ENCODE results near the gene ATP5F1A.
A peak's percentile ranks its signal among the peaks of the same experiment; 100 is the strongest.
"Not testable (repeated sequence)": the region's sequence is repeated elsewhere in the genome, so short reads cannot be mapped to it uniquely, and the experiment has no call there.

ATP5F1A gene

GRCh38 chr18:46097801-46098615 lies at the start of gene ATP5F1A:
Gene ATP5F1A (minus strand): TSS chr18:46098296. CDS start chr18:46098231, 65 bp downstream.
- peak; percentile 61 to 78 for DNase-seq (ENCODE audit: low read depth in 2 of 2)

DNA sequence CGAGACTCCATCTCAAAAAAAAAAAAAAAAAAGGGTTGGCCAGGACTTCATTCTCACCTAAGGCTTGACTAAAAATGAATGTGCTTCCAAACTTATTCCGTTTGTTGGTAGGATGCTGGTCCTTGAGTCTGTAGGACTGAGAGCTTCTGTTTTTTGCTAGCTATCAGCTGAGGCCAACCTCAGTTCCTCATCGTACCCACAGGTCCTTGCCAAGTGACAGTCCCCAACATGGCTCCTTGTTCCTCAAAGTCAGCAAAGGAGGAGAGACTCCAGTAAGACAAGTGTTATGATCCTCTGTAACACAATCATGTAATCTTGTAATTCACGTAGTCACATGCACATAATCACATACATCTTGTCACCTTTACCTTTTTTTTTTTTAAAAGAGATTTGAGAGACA lies 43.1 kb upstream of the ATP5F1A start:
- no peak for DNase-seq (ENCODE audit: low read depth in 2 of 2)

DNA sequence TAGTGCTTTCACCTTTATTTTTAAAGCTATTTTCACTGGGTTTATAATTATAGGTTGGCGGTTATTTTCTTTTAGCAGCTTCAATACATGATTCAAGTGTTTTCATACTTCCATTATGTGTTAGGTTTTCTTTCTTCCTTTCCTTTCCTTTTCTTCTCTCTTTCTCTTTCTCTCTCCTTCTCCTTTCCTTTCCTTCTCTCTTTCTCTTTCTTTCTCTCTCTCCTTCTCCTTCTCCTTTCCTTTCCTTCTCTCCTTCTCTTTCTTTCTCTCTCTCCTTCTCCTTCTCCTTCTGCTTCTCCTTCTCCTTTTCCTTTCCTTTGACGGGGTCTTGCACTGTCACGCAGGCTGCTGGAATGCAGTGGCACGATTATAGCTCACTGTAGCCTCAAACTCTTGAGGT lies 42.1 kb upstream of the ATP5F1A start:
- no peak for DNase-seq (ENCODE audit: low read depth in 2 of 2)

DNA sequence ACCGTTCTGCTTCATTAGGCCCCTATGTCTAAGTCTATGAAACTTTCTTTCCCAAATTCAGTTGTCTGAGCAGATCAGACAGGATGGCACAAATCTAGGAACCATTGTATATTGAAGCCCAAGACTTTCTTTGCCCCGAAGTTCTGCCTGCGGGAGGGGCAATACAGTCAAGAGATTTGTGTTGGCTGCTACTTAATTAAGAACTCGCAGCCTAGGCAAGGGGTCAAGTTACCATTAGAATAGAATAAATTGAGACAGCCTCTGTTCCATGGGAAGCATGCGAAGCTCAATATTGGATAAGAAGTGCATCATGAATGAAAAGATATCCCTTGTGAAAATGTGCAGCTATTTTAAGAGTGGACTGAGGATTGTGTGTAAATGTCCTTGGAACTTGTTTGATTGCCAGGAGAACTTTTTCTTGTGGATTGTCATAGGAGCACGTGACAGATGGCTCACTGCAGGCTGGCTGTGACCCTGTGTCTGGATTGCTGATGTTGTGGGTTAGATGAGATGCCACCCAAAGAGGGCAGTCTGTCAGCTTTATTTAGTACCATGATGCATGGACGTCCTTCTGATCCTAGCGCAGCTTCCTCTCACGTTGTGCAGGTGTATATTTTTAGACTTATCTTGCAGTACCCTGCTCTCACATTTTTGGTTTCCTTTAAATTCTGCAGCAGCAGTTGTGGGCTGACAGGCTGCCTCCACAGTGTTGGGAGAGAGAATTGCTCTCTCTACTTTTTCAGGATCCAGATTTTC lies 37.0 kb upstream of the ATP5F1A start:
- no peak for DNase-seq (ENCODE audit: low read depth in 2 of 2)

DNA sequence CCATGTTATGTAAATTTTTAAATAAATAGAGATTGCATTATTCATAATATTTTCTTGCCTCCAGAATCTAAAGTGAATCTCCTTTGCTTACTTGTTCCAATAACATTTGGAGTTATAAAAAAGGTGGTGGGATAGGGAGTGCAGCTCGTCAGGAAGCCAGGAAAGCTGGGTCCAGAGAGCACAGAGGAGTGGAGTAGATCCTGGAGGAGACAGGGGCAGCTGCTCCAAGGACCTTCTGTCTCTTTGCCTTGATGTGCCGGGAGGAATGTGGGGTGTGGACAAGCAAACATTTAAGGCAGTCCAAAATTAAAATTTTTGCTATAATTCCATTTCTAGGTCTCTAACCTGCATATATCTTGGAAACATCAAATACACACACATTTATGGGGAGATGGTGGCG lies 35.4 kb upstream of the ATP5F1A start:
- DNase-seq (ENCODE audit: low read depth in 2 of 2): no peak

DNA sequence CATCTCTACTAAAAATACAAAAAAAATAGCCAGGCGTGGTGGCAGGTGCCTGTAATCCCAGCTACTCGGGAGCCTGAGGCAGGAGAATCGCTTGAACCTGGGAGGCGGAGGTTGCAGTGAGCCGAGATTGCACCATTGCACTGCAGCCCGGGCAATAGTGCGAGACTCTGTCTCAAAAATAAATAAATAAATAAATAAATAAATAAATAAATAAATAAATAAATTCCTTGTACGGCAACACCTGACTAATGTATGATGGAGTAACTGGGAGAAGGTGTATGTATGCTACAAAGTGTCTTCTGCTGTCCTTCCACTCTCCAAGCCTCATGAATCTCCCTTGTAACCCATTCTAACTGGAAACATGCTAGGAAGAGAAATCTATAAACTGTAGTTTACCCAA lies 32.5 kb upstream of the ATP5F1A start:
- not testable (repeated sequence) for DNase-seq (ENCODE audit: low read depth in 2 of 2)

DNA sequence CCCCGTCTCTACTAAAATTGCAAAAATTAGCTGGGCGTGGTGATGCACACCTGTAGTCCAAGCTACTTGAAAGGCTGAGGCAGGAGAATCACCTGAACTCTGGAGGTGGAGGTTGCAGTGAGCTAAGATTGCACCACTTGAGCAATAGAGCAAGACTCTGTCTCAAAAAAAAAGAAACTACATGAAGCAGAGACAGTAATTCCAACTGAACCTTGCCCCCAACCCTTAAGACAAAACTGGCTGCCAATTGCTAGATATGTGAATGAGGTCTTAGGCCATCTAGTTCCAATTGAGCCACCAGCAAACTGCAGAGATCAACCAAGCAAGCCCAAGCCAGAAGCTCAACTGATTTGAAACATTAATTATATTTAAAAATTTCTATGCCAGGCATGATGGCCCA lies 32.0 kb upstream of the ATP5F1A start:
- DNase-seq (ENCODE audit: low read depth in 2 of 2): no peak

- DNase-seq (ENCODE audit: low read depth in 2 of 2): not testable (repeated sequence)
Observed at GRCh38 chr18:46126625-46127024, 28.5 kb upstream of the ATP5F1A start.

DNA sequence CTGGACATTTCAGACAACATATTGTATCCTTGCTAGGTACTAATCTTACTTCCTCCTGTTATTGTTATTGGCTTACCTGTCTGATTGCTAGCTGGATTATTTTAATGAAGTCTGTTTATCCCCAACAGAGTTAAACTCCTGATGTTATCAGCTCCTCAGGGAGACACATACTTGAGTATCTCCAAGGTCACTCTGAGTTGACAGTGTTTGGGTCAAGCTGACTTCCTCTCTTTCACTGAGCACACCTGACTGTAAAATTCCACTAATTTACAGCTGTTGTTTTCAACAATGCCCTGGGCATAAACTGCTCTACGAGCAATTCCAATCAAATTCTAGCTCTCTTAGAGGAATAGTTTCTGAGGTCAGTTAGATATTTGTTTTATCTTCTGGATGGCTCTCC lies 15.7 kb upstream of the ATP5F1A start:
- DNase-seq (ENCODE audit: low read depth in 2 of 2): no peak

GRCh38 chr18:46110406-46110805 lies 12.3 kb upstream of the ATP5F1A start:
- no peak for DNase-seq (ENCODE audit: low read depth in 2 of 2)

GRCh38 chr18:46109386-46109785 lies 11.3 kb upstream of the ATP5F1A start:
- DNase-seq (ENCODE audit: low read depth in 2 of 2): no peak

DNA sequence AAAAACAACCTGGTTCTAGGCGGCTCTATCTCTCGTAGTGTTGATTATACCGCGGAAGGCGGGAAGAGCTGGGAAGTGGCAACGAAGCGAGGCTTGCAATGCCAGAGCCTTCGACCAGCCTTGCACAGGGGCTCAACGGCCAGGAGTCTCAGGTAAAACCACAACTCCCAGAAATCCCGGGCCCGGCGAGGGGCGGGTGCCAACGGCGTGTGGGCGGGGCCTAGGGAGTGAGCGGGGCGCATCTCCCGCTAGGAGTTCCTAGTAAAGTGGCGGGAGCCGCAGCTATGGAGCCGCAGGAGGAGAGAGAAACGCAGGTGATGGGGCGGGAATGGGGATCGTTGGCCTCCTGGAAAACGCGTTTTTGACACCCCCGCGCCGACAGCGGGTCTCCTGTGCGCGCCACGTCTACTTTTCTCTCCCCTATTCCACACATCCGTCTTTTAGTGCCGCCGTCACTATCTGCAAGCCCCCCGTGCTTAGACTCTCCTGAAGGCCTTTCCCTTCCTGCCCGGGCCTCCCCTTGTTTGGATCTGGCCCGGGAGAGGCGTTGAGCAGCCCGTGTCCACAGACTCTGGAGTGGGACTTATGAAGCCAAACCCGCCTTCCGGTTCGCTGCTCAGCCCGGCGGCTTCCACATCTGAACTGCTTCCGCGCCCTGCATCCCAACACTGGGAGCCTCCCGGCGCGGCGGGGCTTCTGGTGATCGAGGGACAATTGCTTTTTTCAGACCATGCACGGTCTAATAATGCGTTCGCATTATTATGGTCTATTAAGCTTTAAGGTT lies 6.2 kb upstream of the ATP5F1A start, which contains the start of gene HAUS1:
Gene HAUS1, plus strand, starts transcription at position 258 of the 784 bp plus-strand sequence. Its CDS starts 27 bp downstream, at position 285.
- DNase-seq (ENCODE audit: low read depth in 2 of 2): peak; percentile 68 to 70

DNA sequence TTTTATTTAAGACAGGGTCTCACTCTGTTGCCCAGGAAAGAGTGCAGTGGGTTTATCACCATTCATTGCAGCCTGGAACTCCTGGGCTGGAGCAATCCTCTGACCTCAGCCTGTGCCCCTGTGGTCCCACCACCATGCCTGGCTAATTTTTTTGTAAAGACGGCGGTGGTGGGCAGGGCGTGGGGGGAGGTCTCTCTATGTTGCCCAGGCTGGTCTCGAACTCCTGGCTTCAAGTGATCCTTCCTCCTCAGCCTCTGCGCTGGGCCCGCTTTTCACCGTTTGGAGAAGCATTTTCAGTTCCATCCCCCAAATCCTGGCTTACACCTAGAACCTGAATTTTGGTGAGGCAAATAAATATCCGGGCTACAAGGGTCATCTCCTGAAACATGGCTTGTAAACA lies 1.4 kb upstream of the ATP5F1A start:
- DNase-seq (ENCODE audit: low read depth in 2 of 2): no peak

DNA sequence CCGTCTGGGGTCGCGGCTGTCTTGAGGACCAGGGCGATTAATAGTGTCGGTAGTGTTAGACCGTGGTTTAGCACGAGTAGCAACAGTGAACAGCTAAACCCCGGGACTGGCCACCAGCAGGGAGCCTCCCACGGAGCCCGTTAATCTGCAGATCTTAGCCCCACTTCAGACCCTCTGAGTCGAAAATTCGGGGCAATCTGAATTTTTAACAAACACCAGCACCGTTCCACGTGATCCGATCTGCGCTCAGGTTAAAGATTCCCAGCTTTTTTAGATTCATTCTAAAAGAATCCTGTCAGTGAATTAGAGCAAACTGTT lies 479 bp upstream of the ATP5F1A start:
- no peak for DNase-seq (ENCODE audit: low read depth in 2 of 2)

GRCh38 chr18:46097431-46097800 lies 680 bp downstream of the ATP5F1A start:
- DNase-seq (ENCODE audit: low read depth in 2 of 2): no peak

DNA sequence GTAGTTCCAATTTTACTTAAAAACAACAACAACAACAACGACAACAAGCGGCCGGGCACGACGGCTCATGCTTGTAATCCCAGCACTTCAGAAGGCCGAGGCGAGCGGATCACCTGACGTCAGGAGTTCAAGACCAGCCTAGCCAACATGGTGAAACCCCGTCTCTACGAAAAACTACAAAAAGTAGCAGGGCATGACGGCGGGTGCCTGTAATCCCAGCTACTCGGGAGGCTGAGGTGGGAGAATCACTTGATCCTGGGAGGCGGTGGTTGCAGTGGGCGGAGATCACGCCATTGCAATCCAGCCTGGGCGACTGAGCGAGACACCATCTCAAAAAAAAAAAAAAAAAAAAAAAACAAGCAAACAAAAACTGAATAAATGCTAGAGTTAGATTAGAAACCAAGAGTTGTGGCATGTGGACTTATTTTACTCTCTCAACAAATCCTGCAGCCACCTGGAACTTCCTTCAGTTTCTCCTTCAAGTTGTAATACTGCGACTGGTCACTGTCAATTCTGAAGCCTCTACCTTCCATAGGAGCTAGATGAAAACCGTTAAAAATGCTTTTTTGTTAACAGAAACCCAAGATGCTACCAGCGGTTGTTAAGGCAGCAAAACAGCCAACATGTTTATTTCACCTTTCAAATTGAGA lies 1.3 kb downstream of the ATP5F1A start:
- DNase-seq (ENCODE audit: low read depth in 2 of 2): no peak

GRCh38 chr18:46095532-46095931 lies 2.6 kb downstream of the ATP5F1A start:
- no peak for DNase-seq (ENCODE audit: low read depth in 2 of 2)

DNA sequence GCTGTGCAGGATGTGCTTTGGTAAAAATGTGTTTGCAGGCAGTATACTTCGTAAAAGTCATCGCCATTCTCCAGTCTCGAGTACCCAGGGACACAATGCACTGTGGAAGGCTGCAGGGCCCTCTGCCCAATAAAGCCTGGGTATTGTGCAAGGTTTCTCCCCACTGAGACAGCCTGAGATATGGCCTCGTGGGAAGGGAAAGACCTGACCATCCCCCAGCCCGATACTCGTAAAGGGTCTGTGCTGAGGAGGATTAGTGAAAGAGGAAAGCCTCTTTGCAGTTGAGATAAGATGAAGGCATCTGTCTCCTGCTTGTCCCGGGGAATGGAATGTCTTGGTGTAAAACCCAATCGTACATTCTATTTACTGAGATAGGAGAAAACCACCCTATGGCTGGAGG lies 9.6 kb downstream of the ATP5F1A start:
- DNase-seq (ENCODE audit: low read depth in 2 of 2): not testable (repeated sequence)

DNA sequence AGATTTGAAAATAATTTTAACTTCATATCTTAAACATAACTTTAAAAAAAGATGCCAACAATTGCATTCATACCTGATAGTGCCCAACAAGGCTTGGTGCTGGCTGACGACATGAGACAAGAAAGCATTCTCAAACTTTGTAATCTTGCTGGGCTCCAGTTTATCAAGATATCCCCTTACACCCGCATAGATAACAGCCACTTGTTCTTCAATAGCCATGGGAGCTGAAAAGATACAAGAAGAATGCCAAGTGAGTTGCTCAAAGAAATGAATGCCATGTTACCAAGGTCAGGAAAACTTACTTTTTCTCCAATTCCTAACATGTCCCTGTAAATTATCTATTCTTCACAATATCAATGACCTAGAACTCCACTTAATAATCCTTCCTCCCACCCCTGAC lies 13.7 kb downstream of the ATP5F1A start:
- no peak for DNase-seq (ENCODE audit: low read depth in 2 of 2)

- no peak for DNase-seq (ENCODE audit: low read depth in 2 of 2)
Observed at GRCh38 chr18:46080156-46080555, 17.9 kb downstream of the ATP5F1A start.

GRCh38 chr18:46079336-46079735 lies 18.8 kb downstream of the ATP5F1A start:
- no peak for DNase-seq (ENCODE audit: low read depth in 2 of 2)

Data from activated CD8-positive, alpha-beta memory T cell treated with anti-CD3 and anti-CD28 coated beads for 4 hours (primary cell).